Lower leg skin (tissue), 3 donors: Measurements from ENCODE around the gene PLIN3.

Experiments
- CTCF ChIP-seq, 3 donors: fragments of 450-650 bp; IDR thresholded peaks; one replicate each; pipeline ENCODE4 v1.5.1; 2016; ENCODE audit warnings: antibody characterized with exemption in 3 of 3, mild to moderate bottlenecking in 3 of 3, moderate library complexity in 2 of 3
- POLR2A ChIP-seq, 2 donors: fragments of 450-650 bp; IDR thresholded peaks; one replicate each; pipeline ENCODE4 v1.6.1; 2016 to 2017; ENCODE audit warnings: antibody characterized with exemption in 2 of 2, mild to moderate bottlenecking in 1 of 2, moderate library complexity in 1 of 2

DNA sequence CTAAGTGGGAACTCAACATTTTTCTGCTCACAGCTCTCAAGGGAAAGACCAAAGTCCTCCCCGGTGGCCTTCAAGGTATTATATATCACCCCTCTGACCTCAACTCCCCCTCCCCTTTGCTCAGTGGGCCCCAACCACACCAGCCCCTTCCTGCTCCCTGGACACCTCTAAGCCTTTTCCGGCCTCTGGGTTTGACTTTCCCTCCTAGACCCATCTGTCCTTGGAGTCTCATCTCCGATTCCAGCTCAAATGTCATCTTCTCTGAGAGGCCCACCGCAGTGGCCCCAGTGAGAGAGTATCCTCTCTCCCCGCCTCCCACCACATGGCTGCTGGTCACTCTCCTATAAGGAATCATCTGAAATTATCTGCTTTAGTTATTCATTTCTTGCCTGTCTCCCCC lies 40.9 kb upstream of the PLIN3 start:
- TF ChIP-seq CTCF (IDR thresholded peaks at IDR 0.05) (no peak), POLR2A (IDR thresholded peaks at IDR 0.05) (no peak)
